Measurements from ENCODE around the gene PPIH. TPM values are rescaled to one million over a fixed set of nuclear protein-coding genes. Genes with fewer than 3 reads are reported as not detected.

Gene PPIH
- total RNA-seq (10 to 100 TPM in 1 of 2 donors, 1 to 10 TPM in 1; 7.9 to 14.9 TPM), polyA plus RNA-seq (10 to 100 TPM; 11.1 to 16.3 TPM)

DNA sequence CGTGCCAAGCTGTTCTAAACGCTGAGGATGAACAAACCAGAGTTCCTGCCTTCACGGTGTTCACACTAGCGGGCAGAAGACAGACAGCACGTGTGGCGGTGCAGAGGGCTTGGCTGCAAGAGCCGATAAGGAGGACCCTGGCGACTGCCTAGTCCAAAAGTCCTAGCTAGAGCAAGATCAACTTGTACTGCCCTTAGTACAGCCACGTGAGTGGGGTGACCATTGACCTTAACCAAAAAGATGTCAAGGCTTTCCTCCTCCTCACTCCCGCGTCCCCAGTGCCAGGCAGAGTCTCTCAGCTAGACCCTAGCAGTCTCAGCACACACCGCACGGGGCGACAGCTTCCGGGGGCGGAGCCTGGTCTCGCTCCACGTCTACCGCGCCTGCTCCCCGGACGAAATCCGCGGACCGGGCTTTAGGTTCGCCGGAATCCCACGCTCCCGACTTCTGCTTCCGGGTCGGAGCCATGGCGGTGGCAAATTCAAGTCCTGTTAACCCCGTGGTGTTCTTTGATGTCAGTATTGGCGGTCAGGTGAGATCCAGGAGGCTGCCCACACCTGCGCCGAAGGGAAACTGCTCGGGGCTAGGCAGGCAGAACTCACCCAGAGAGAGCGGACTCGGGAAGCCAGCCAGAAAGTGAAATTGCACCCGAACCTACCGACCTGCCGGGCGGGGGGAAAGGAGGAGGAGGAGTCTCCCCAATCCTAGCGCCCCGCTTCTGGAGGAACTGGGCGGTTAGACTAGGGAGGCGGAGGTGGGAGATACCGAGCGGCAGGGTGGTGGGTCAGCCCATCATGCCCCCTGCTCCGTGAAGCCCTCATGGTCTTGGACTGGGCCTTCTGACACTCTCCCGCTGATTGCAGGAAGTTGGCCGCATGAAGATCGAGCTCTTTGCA is at the start of gene PPIH:
Gene PPIH (plus strand): TSS at position 443 of the 896 bp plus-strand sequence. CDS start 24 bp downstream, at position 467.
- H3K9me3 ChIP-seq (ENCODE audit: control insufficient read depth in 4 of 4, low read length in 3 of 4): no peaks in the 10 kb centered on the region
- DNase-seq (ENCODE audit: low spot score): peak; percentile 91
- TF ChIP-seq GABPA (IDR thresholded peaks at IDR 0.05 in 1 of 2, conservative IDR thresholded peaks at IDR 0.05 in 1 of 2) (peak; percentile 88 to 98), RAD21 (IDR thresholded peaks at IDR 0.05) (peak; percentile 44 to 69), ZBTB33 (IDR thresholded peaks at IDR 0.05) (peak; percentile 70), YY1 (IDR thresholded peaks at IDR 0.05) (peak; percentile 94), JUND (IDR thresholded peaks at IDR 0.05) (peak in 1 of 2 donors; percentile 55), MAX (IDR thresholded peaks at IDR 0.05) (peak; percentile 98), RXRA (IDR thresholded peaks at IDR 0.05) (peak; percentile 55 to 64), HNF4G (IDR thresholded peaks at IDR 0.05) (peak; percentile 46), HNF4A (conservative IDR thresholded peaks at IDR 0.05) (peak; percentile 58 to 72), NR2F2 (IDR thresholded peaks at IDR 0.05) (peak; percentile 65), SP1 (IDR thresholded peaks at IDR 0.05) (peak; percentile 73), TAF1 (conservative IDR thresholded peaks at IDR 0.05) (peak; percentile 42), FOXA1 (IDR thresholded peaks at IDR 0.05) (no peak), EGR1 (IDR thresholded peaks at IDR 0.05; ENCODE audit: low read depth in 2 of 2) (no peak), FOXA2 (IDR thresholded peaks at IDR 0.05) (no peak), CTCF (IDR thresholded peaks at IDR 0.05; ENCODE audit: low read depth, low read length, missing input control) (no peak)
- TF ChIP-seq, protein P1, sequence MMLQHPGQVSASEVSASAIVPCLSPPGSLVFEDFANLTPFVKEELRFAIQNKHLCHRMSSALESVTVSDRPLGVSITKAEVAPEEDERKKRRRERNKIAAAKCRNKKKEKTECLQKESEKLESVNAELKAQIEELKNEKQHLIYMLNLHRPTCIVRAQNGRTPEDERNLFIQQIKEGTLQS (IDR thresholded peaks at IDR 0.05): no peak
- TF ChIP-seq, protein P2, sequence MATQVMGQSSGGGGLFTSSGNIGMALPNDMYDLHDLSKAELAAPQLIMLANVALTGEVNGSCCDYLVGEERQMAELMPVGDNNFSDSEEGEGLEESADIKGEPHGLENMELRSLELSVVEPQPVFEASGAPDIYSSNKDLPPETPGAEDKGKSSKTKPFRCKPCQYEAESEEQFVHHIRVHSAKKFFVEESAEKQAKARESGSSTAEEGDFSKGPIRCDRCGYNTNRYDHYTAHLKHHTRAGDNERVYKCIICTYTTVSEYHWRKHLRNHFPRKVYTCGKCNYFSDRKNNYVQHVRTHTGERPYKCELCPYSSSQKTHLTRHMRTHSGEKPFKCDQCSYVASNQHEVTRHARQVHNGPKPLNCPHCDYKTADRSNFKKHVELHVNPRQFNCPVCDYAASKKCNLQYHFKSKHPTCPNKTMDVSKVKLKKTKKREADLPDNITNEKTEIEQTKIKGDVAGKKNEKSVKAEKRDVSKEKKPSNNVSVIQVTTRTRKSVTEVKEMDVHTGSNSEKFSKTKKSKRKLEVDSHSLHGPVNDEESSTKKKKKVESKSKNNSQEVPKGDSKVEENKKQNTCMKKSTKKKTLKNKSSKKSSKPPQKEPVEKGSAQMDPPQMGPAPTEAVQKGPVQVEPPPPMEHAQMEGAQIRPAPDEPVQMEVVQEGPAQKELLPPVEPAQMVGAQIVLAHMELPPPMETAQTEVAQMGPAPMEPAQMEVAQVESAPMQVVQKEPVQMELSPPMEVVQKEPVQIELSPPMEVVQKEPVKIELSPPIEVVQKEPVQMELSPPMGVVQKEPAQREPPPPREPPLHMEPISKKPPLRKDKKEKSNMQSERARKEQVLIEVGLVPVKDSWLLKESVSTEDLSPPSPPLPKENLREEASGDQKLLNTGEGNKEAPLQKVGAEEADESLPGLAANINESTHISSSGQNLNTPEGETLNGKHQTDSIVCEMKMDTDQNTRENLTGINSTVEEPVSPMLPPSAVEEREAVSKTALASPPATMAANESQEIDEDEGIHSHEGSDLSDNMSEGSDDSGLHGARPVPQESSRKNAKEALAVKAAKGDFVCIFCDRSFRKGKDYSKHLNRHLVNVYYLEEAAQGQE (IDR thresholded peaks at IDR 0.05): no peak
- peaks cover 0 to 5% (median under 1%) of the 10 kb centered on the region in 4 donors for H3K36me3 ChIP-seq (ENCODE audit: control insufficient read depth in 4 of 4, insufficient read depth in 3 of 4, low read depth in 1 of 4, low read length in 3 of 4)
- H3K4me3 ChIP-seq (ENCODE audit: low read depth in 1 of 3, low read length in 3 of 3): peak within 1 kb of the TSS; percentile 68 to 88 (median 83)
- peak within 1 kb of the TSS; percentile 83 to 84 for H3K27ac ChIP-seq (ENCODE audit: low read depth in 1 of 2, low read length in 2 of 2)
- H3K4me1 ChIP-seq (ENCODE audit: control insufficient read depth in 4 of 4, insufficient read depth in 4 of 4, low read length in 3 of 4): peaks cover 0 to 20% (median 11%) of the 10 kb centered on the region in 4 donors
- under 1% methylated on average over 53 of the region's 53 CpGs for WGBS
- no peaks in the 10 kb centered on the region for H3K27me3 ChIP-seq (ENCODE audit: control insufficient read depth in 4 of 4, insufficient read depth in 4 of 4, low read length in 3 of 4)
- H3K9ac ChIP-seq (ENCODE audit: low read depth in 1 of 2, low read length in 2 of 2): peak within 1 kb of the TSS; percentile 66 to 74

All from liver (tissue), 9 donors.